ENCODE measurements around the gene COL23A1.
A peak's percentile ranks its signal among the peaks of the same experiment; 100 is the strongest.

Gene COL23A1

DNA sequence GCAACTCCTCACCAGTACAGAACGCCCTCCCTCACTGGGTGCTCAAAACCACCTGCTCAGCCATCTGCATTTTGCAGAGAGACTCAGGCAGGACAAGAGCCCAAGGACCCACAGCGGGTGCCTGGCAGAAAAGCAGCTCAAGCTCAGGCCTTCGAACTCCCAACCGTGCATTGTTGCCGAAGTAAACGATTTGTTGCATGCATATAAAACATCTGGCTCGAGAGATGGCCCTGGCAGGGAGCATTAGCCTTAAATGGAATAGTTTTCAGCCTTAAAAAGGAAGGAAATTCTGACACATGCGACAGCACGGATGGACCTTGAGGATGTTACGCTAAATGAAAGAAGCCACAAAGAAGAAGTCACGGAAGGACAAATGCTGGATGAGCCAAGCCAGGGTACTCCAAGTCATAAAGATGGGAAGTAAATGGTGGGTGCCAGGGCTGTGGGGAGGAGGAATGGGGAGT is 197.2 kb downstream of the COL23A1 start:
- DNase-seq (ENCODE audit: low spot score), result no peak

DNA sequence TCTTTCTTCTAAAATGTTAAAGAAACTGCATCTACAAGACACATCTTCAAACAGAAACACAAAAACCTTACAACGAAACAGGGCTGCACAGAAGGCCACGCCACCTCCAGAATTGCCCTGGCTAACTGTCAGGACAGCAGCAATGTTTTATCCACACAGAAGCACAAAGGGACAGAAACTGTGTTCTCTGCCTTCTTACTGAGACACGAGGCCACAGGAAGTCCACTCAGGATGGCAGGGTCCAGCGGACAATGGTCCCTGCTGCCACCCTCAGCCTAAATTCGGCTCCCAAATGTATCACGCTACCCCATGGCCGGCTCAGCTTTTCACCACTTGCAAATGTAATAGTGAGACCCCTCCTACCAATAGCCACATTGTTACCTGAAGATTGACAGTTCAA is 197.8 kb downstream of the COL23A1 start:
- DNase-seq (ENCODE audit: low spot score), result no peak

DNA sequence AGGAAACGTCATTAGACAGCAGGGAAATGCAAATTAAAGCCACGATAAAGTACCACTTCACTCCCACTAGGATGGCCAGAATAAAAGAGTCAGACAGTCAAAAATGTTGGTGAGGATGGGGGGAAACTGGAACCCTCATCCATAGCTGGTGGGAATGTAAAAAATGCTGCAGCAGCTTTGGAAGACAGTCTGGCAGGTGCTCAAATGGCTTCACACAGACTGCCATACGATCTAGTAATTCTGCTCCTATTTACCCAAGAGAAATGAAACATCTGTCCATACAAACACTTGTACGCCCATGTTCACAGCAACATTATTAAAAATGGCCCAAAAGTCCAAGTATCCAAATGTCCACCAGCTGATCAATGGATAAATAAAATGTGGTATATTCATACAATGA is 198.7 kb downstream of the COL23A1 start:
- DNase-seq (ENCODE audit: low spot score), result no peak

DNA sequence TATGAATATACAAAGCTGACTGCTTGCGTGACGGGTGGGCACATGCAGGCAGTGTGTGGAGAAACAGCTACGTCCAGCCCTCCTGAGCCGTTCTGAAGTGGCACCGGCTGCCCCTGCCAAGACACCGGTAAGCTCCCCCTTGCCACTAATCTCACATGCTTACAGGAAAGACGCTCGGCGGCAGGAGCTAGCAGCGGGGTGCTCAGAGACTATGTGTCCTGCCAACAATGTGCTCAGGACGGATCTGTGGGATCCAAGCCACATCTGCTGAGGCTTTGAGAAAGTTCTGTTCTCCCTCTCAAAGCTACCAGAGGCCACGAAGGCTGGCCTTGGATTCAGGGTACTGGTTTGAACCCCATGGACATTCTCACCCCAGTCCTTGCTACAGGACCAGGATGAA is 200.4 kb downstream of the COL23A1 start:
- no peak for DNase-seq (ENCODE audit: low spot score)

DNA sequence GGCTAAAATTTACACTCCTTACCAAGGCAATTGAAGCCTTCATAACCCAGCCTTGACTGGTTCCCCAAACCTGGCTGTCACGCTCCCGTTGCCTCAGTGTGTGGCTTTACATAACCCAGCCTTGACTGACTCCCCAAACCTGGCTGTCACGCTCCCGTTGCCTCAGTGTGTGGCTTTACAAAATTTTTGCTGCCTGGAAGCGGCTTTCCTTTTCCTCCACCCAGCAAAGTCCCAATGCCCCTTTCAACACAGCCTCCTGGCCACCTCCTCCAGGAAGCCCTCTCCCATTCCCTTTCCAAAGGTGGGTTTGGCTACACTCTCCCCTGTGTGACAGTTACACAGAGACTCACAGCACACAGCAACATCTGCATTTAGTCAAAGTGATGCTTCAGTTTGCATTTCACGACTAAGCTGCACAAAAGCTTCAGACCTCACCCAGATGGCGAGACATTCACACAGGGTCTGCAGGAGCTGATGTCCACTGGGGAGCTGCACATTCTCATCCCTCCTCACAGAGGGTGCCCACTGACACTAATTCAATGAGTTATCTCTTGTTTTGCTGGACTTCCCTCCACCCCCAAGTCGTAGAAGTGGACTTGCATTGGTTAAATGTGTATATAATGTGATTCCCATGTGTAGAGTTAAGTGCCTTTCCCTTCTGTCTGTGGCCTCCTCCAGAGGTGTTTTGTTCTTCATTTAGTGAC is 201.0 kb downstream of the COL23A1 start:
- DNase-seq (ENCODE audit: low spot score), result no peak

DNA sequence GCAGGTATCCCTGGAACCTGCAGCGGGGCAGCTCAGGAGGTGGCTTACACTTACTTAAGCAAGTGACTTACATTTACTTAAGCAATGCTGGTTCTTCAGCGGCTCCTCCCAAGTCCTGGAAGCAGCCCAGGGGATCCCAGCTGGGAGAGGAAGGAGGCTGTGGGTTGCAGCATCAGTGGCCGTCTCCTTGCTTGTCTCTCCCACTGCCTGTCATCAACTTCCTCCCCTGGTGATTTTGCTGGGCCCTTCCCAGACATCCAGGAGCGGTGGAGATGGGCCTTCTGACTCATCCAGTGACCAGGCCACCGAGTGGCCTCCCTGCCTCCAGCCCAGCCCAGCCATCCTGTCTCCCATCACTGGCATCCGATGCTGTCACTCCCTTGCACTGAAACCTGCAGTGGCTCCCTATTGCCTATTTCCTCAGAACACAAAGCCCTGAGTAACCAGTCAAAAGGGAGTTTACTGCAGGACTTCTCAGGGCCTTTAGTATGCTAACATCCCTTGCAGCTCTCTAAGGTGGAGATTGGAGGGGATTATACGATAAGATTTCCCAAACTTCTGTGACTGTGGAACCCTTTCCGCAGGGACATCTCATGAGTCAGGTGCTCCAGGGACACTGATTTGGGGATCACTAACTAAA is 201.7 kb downstream of the COL23A1 start:
- DNase-seq (ENCODE audit: low spot score), result peak; percentile 58

DNA sequence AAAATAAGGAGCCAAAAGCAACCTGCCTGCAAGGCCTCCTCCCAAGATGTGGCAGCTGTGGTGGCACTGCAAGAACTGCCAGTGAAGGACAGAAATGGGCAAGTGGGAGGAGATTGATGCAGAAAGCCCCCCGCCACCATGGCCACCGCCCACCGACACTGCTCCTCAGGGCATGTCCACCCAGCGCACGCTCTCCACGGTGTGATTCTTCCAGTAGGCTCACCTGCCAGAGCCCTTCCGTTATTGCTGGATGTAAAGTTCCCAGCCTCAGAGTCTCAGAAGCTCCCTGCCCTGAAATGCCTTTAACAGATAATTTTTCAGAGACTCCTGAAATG is 202.4 kb downstream of the COL23A1 start:
- no peak for DNase-seq (ENCODE audit: low spot score)

DNA sequence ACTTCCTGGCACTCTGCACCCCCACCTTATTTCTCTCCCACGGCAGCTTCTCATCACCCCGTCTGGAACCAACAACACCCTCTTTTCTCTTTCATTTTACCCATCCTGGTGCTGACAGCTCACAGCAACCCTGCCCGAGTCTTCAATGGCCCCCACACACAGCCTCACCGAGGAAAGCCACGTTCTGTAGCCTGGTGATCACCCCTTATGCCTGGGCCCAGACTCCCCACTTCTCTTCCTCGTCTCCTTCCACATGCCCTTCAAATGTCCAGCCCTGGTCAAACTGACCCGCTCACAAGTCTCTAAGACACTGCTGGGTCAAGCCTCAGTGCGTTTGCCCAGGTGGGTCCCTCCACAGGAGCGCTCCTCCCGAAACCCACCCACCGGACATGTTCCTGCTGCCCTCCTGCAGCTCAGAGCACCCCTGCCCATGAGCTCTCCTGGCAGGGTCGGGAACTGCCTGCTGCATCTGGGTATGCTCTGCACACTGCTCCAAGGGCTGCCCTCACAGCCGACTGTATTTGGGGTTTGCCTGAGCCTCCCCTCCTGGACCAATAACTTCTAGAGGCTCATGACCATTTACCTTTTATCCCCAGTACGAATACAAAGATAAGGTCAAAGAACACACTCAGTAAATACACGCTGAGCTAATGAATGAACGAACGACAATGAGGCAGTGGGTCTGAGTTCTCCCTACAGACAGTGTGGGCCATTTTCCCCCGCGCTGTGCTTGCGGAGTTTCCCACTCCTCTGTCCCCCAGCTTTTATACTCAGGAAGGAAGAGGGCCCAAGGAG is 202.9 kb downstream of the COL23A1 start:
- DNase-seq (ENCODE audit: low spot score), result no peak

DNA sequence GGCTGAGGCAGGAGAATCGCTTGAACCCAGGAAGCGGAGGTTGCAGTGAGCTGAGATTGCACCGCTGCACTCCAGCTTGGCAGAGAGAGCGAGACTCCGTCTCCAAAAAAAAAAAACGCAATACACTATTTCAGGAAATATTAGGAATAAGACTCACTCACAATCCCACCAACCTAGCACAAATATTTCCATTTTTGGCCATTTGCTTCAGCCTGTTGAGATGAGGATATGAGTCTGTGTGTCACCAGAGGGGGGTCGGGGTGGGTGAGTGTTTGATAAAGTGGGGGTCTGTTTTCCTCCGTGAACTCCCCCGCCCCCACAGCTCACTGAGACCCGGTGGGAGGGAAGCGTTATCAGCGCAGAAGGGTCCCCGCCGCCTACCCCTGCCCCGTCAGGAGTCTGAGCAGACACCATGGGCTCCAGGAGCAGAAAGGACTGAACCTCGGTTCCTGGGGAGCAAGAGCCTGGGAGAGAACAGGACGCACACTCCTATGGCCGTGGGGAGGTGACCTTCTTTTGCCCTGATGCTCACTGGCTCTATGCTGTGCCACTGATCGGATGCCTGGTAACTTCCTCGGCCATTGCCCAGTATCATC is 203.8 kb downstream of the COL23A1 start:
- DNase-seq (ENCODE audit: low spot score), result no peak

DNA sequence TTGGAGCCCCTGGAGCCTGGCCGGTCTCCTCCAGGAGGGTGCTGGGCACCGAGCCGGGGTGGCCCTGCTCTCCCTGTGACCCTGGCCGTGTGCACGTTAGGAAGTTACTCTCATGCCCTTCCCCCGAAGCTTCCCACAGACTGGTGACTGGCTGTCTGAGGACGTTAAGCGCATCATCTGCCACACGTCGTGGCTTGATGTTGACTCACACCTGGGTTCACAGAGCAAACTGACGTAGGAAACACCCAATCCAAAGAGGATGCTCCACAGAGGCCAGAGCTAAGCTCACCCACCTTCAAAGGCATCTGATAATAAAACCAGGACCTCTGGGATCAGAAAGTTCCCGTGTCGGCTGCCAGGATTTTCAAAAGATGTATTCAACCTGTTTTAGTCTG is 204.7 kb downstream of the COL23A1 start:
- peak; percentile 2 for DNase-seq (ENCODE audit: low spot score)

DNA sequence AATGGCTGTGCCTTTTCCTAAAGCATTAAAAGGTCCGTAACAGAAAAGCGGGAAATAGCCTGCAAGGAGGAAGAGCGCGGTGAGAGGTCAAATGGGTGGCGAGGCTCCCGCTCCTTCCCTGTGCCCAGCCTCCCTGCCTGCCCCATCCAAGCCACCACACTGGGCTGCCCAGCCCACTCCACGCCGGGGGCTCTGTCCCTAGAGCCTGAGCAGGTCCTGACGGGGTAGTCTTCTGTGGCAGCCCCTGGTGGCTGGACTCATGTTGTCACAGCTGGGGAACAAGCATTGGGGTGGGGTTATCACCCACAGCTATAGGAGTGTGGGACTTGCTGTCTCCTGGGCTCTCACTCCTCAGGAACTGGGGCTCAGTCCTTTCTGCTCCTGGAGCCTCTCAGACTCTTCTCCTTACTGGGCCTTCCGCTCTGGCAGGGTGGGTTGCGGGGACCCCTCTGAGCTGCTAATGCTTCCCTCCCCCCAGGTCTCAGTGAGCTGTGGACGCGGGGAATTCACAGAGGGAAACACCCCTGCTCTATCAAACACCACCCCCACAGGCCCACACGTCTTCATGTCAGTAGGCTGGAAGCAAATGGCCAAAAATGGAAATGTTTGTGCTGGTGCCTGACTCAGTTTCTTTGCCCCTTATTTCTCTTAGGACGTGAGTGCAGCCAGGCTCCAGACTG is 205.2 kb downstream of the COL23A1 start:
- DNase-seq (ENCODE audit: low spot score), result no peak

DNA sequence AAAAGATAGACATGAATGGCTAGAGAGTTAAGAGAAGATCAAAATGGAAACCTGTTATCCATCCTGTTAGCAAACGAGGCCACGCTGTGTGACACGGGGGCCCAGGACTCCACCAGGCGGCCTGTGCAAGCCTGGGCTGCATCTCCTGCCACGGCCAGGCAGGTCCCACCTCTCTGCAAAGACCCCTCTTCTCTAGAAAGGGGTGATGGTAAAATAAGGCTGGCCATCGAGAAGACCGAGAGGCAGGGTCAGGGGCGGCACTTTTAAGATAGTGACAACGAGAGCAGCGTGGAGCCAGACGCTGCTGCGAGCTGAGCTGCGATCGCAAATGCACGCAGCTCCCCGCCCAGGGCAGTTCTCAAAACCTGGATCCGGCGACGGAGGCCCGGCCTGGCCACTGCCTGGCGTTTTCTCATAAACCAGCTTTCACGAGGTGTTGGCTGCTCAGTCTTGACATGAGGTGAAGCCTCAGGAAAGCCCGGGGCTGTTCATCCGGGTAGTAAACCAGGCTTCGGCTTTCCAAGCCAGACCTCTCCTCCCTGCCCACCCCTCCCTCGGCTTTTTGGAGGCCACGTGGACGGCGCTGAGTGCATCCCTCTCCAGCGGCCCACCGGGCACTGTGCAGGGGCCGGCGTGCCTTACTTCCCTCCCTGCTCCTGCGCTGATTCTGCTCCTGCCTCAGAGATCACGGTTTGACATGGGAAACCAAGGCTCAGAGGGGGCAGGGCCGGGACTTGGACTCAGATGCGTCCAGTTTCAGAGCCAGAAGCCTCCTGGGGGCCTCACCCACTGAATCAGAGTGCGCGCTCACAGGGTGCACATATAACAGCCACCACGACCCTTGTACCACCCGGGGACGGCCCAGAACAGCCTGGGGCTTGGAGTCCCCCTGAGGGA is 206.0 kb downstream of the COL23A1 start:
- DNase-seq (ENCODE audit: low spot score), result no peak

DNA sequence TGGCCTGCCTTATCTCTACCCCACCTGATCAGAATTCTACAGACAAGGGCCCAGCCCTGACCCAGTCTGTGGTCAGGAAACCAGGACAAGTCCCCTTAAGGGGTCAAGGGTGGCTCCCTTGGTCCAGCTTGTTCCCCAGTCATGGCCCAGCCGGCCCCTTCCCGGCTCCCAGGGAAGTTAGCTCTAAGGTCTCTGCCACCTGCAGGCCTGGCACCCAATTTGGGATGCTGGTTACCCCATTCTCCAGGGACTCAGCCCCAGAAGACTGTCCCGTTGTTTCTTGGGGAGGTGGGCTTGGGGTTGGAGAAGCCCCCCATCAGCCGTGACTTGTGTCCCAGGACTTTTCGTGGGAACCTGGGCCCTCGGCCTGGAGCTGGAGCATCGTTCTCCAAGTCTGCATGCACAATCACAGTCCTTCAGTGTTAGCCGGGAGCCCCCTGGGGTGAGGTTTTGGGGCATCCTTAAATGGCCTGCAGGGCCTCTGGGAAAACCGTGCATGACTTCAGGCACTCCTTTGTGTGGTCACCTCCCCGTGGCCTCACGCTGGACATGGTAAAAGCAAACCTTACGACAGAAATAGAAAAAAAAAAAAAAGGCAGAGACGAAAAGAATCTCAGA is 206.8 kb downstream of the COL23A1 start:
- DNase-seq (ENCODE audit: low spot score), result no peak

DNA sequence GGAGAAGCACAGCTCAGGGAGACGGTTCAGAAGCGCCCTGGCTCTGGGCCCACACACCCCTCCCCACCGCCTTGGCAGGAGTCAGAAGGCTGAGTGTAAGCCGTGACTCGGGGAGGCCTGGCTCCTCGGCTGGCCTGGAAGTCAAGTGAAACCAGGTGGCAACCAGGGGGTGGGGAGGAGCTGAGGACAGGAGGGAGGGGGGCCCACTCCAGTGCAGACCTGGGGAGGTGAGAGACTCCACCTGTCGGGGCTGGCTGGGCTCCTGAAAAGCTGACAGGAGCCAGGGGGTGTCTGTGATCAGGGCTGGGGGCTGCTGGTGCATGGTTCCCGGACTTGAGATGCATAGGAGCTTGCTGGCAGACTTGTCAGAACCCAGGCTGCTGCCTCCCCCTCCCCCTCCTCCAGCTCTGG is 207.4 kb downstream of the COL23A1 start:
- no peak for DNase-seq (ENCODE audit: low spot score)

DNA sequence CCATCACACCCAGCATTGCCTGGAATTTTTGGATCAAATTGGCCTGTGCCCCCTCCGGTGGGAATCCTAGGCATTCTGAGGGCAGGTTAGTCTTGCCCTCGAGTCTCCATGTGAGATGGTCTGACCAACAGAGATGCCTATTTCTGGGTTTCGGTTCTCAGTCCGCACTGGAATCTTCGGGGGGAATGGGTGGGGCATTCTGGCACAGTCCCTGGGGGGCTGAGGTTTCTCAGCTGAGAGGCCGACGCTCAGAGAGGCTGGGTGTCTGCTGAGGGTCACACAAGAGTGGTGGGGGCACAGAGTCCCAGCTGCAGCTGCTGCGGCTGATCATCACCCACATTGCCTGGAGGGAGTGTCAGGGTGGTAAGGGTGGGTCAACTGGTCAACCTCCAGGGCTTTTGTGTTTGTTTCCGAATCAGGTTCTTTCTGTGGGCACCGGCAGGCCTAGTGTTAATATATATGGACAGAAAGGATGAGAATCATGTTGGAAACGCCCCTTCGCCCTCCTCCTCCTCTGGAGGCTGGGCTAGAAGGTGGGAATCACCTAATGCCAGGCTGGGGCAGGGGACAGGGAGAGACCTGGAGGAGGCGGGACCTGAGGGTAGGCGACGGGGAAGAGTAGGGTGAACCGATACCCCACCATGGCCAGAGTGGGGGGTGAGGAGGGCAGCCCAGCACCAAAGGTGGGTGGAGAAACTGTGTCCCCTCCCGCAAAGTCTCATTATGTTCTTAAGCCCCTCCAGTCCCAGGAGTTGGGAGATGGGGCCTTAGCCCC is 208.1 kb downstream of the COL23A1 start:
- DNase-seq (ENCODE audit: low spot score), result no peak

DNA sequence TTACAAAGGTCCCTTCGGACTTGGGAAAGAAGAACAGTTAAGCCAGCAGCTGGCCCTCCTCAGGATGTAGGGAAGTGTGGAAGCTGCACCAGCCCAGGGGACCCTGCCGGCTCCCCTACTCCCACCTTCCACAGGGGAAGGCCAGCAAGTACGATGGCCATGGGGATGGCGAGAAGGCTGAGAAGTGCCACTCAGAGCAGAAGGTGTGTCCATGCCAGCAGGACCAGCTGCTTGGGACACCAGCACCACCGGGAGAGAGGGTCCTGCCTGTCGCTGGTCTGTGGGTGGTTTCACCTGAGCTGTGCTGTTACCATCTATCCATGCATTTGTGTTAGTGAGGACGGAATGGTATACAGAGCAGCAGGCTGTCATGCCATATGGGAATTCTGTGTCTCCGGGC is 209.0 kb downstream of the COL23A1 start:
- no peak for DNase-seq (ENCODE audit: low spot score)

DNA sequence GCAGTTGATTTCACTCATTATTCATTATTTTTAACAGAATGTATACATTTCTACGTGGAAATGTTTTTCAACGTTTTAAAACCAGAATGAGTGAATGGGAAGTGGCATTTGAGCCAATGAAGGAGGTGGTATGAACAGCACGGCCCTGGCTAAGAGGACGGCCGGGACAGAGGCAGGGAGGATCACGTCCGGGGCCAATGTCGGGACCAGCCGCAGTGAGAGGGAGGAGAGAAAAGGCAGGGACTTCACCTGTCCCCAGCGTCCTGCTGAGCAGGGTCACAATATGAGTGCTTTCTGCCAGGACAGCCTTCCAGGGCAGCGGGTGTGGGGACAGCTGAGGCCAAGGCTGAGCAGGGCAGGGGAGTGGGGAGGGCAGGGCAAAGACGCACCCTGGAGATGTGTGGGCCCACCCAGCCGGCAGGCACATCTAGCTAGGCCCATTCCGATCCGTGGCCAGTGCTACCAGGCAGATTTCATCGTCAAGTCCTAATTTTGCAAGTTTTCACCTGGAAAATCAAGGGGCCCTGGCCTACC is 209.6 kb downstream of the COL23A1 start:
- DNase-seq (ENCODE audit: low spot score), result no peak

DNA sequence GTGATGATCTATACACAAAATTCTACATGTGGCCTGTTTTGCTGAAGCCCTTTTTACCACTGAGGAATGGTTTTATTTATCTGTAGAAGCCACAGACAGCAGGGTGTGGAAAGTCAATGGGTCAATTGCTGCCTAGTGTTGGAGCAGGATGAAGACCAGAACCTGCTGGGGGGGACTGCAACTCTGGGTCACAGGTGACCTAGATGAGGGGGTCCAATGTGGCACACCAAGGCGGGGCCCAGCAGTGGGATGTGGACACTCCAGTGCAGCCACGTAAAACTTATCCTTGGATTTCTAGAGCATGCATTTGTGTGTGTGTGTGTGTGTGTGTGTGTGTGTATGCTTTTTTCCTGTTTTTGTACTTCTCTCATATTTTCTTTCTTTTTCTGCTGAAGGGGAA is 210.1 kb downstream of the COL23A1 start:
- no peak for DNase-seq (ENCODE audit: low spot score)
